ENCODE measurements around the gene IFI27.

IFI27 gene

GRCh38 chr14:94164685-94165431 is 54.3 kb downstream of the IFI27 start:
- no peak for DNase-seq

GRCh38 chr14:94165744-94166143 is 55.2 kb downstream of the IFI27 start:
- no peak for DNase-seq

More at GRCh38 chr14:94164685-94165431, 54.3 kb downstream of the IFI27 start:
- TF ChIP-seq GATA1 (IDR thresholded peaks at IDR 0.05; ENCODE audit: low read depth, low read length), result no peak
- no peak for TF ChIP-seq POLR2A (IDR thresholded peaks at IDR 0.05; ENCODE audit: low read length)

More at GRCh38 chr14:94165744-94166143, 55.2 kb downstream of the IFI27 start:
- no peak for TF ChIP-seq GATA1 (IDR thresholded peaks at IDR 0.05; ENCODE audit: low read depth, low read length)
- TF ChIP-seq POLR2A (IDR thresholded peaks at IDR 0.05; ENCODE audit: low read length), result no peak

Data from erythroblast (primary cell).